ENCODE data around the gene ZBTB7B.

Gene ZBTB7B

DNA sequence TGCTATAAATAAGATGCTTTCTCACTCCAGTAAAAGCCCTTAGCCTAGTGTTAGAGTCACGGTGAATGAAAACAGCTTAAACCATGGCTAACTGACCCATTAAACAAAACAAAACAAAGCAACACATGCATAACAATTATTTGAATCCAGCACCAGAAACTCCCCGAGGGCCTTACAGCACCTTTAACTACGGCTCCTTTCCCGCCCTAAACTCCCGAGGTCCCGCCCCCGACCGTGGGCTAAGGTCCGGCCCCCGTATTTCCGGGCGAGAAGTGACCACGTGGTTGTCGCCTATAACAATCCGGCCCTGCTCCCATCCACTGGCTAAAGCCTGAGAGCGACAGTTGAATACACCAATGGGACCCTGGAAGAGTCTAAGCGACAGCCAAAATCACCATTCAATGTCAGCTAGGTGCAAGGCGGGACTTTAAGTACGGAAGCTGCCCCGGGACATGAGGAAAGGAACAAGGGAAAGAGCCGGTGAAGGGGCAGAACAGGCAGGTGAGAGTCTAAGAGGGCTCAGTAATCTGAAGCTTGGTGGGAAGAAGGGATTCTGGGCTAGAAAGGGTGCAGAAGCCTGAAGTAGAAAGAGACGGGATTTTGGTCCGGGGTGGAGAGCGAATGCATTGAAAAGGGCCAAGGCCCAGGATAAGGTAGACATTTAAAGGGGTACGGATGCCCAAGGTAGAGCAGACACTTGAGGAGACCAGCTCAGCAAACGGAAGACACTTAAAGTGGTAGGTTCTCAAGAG is 19.5 kb upstream of the ZBTB7B start, which contains the start of gene FLAD1 (continued):
- TF ChIP-seq, protein P1, sequence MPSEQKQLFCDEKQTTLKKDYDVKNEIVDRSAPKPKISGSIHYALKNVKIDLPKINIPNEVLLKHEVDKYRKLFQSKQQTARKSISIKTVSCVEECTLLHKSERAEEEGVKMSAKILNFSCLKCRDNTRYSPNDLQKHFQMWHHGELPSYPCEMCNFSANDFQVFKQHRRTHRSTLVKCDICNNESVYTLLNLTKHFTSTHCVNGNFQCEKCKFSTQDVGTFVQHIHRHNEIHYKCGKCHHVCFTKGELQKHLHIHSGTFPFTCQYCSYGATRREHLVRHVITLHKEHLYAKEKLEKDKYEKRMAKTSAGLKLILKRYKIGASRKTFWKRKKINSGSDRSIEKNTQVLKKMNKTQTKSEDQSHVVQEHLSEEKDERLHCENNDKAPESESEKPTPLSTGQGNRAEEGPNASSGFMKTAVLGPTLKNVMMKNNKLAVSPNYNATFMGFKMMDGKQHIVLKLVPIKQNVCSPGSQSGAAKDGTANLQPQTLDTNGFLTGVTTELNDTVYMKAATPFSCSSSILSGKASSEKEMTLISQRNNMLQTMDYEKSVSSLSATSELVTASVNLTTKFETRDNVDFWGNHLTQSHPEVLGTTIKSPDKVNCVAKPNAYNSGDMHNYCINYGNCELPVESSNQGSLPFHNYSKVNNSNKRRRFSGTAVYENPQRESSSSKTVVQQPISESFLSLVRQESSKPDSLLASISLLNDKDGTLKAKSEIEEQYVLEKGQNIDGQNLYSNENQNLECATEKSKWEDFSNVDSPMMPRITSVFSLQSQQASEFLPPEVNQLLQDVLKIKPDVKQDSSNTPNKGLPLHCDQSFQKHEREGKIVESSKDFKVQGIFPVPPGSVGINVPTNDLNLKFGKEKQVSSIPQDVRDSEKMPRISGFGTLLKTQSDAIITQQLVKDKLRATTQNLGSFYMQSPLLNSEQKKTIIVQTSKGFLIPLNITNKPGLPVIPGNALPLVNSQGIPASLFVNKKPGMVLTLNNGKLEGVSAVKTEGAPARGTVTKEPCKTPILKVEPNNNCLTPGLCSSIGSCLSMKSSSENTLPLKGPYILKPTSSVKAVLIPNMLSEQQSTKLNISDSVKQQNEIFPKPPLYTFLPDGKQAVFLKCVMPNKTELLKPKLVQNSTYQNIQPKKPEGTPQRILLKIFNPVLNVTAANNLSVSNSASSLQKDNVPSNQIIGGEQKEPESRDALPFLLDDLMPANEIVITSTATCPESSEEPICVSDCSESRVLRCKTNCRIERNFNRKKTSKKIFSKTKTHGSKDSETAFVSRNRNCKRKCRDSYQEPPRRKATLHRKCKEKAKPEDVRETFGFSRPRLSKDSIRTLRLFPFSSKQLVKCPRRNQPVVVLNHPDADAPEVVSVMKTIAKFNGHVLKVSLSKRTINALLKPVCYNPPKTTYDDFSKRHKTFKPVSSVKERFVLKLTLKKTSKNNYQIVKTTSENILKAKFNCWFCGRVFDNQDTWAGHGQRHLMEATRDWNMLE (tag by site-specific recombination; conservative IDR thresholded peaks at IDR 0.05; ENCODE audit: low read depth): peak; percentile 65
- TF ChIP-seq ZBTB20 (tag by site-specific recombination; IDR thresholded peaks at IDR 0.05) (peak; percentile 31; the same call in 1 of the 2 replicates), ZNF600 (tag by site-specific recombination; IDR thresholded peaks at IDR 0.05) (peak; percentile 95), KLF1 (tag by site-specific recombination; IDR thresholded peaks at IDR 0.05) (peak; percentile 36; the same call in 1 of the 2 replicates), ZNF571 (tag by site-specific recombination; IDR thresholded peaks at IDR 0.05) (no peak), PRDM10 (tag by site-specific recombination; IDR thresholded peaks at IDR 0.05) (0 out of 2 replicates have a peak, but pooled peaks have one; percentile 60), ZNF19 (tag by site-specific recombination; IDR thresholded peaks at IDR 0.05; ENCODE audit: low read depth) (no peak), KLF8 (tag by site-specific recombination; IDR thresholded peaks at IDR 0.05) (peak; percentile 54; the same call in 1 of the 2 replicates), ZSCAN30 (tag by site-specific recombination; IDR thresholded peaks at IDR 0.05) (peak; percentile 46; the same call in 1 of the 2 replicates), SCRT2 (tag by site-specific recombination; IDR thresholded peaks at IDR 0.05) (peak; percentile 50), ZNF530 (tag by site-specific recombination; IDR thresholded peaks at IDR 0.05; ENCODE audit: low read depth) (peak; percentile 96), ZNF23 (tag by site-specific recombination; IDR thresholded peaks at IDR 0.05; ENCODE audit: borderline replicate concordance) (no peak), ZNF501 (tag by site-specific recombination; IDR thresholded peaks at IDR 0.05) (peak; percentile 43; the same call in 1 of the 2 replicates), SETDB1 (IDR thresholded peaks at IDR 0.05; ENCODE audit: insufficient read length, low read length) (peak; percentile 40), ZNF324 (tag by site-specific recombination; IDR thresholded peaks at IDR 0.05) (peak; percentile 38; the same call in 1 of the 2 replicates), ZNF391 (tag by site-specific recombination; IDR thresholded peaks at IDR 0.05; ENCODE audit: borderline replicate concordance, low read depth) (peak; percentile 15; the same call in 1 of the 2 replicates), TCF7L2 (IDR thresholded peaks at IDR 0.05; ENCODE audit: borderline replicate concordance, low read depth, low read length) (no peak), ZNF24 (tag by site-specific recombination; IDR thresholded peaks at IDR 0.05) (0 out of 2 replicates have a peak, but pooled peaks have one; percentile 23), ZNF549 (tag by site-specific recombination; IDR thresholded peaks at IDR 0.05) (no peak), ZNF792 (tag by site-specific recombination; IDR thresholded peaks at IDR 0.05) (no peak), KLF17 (tag by site-specific recombination; IDR thresholded peaks at IDR 0.05) (peak; percentile 20; the same call in 1 of the 2 replicates), OVOL3 (tag by site-specific recombination; IDR thresholded peaks at IDR 0.05) (0 out of 2 replicates have a peak, but pooled peaks have one; percentile 31), ZNF639 (tag by site-specific recombination; IDR thresholded peaks at IDR 0.05) (peak; percentile 50; the same call in 1 of the 2 replicates), ZNF335 (tag by site-specific recombination; conservative IDR thresholded peaks at IDR 0.05) (peak; percentile 86), ZNF2 (tag by site-specific recombination; IDR thresholded peaks at IDR 0.05) (peak; percentile 14; the same call in 1 of the 2 replicates), ZNF433 (tag by site-specific recombination; IDR thresholded peaks at IDR 0.05; ENCODE audit: low read depth) (no peak)
- TF ChIP-seq, protein P2, sequence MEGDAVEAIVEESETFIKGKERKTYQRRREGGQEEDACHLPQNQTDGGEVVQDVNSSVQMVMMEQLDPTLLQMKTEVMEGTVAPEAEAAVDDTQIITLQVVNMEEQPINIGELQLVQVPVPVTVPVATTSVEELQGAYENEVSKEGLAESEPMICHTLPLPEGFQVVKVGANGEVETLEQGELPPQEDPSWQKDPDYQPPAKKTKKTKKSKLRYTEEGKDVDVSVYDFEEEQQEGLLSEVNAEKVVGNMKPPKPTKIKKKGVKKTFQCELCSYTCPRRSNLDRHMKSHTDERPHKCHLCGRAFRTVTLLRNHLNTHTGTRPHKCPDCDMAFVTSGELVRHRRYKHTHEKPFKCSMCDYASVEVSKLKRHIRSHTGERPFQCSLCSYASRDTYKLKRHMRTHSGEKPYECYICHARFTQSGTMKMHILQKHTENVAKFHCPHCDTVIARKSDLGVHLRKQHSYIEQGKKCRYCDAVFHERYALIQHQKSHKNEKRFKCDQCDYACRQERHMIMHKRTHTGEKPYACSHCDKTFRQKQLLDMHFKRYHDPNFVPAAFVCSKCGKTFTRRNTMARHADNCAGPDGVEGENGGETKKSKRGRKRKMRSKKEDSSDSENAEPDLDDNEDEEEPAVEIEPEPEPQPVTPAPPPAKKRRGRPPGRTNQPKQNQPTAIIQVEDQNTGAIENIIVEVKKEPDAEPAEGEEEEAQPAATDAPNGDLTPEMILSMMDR (tag by site-specific recombination; IDR thresholded peaks at IDR 0.05): no peak

Measured in HEK293 (cell line).